GM04503 (cell line): ENCODE results near the gene NT5DC2.

Source experiments
- DNase-seq: peaks from one replicate; pipeline ENCODE4 v3.0.0-alpha.2; 2012; ENCODE audit warnings: low read depth

The NT5DC2 gene

DNA sequence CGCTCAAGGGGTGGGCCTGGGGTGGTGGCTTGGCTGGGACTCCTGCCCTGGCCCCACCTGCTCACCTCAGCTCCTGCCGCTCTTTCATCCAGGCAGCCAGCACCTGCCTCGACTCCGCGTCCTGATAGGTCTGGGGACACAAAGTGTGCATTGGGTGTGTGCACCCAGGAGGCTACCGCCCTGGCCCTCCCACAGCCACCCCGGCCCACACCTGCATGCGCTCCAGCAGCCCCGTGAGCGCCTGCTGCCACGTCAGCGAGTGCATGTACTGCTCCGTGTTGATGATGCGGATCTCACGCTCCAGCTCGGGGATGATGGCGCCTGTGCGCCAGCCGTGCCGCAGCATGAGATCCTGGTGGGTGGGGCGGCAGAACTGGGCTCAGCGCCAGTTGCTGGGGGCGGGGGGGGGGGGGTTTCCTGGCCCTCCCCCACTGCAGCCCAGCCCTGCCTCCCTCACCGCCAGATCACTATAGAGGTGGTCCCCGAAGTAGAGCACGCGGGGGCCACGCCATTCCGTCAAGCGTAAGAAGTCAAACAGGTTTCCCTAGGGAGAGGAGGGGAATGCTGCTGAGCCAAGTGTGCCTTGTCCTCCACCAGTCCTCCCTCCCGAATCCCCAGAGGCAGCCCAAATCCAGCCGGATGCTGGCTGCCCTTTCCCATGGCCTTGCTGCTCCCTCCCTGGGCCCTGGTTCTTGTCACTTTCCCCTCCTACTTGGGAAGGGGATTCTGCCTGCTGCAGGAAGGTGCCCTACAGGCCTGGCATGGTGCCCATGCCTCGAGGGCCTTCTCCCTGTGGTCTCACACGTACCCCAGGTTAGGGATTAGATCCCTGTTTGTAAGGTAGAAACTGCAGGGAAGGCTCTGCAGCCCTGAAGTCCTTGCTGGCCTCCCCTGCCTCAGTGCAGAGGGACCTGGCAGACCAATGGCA is 8.6 kb downstream of the NT5DC2 start:
- no peak for DNase-seq

GRCh38 chr3:52524258-52524751 is 9.4 kb downstream of the NT5DC2 start:
- no peak for DNase-seq

DNA sequence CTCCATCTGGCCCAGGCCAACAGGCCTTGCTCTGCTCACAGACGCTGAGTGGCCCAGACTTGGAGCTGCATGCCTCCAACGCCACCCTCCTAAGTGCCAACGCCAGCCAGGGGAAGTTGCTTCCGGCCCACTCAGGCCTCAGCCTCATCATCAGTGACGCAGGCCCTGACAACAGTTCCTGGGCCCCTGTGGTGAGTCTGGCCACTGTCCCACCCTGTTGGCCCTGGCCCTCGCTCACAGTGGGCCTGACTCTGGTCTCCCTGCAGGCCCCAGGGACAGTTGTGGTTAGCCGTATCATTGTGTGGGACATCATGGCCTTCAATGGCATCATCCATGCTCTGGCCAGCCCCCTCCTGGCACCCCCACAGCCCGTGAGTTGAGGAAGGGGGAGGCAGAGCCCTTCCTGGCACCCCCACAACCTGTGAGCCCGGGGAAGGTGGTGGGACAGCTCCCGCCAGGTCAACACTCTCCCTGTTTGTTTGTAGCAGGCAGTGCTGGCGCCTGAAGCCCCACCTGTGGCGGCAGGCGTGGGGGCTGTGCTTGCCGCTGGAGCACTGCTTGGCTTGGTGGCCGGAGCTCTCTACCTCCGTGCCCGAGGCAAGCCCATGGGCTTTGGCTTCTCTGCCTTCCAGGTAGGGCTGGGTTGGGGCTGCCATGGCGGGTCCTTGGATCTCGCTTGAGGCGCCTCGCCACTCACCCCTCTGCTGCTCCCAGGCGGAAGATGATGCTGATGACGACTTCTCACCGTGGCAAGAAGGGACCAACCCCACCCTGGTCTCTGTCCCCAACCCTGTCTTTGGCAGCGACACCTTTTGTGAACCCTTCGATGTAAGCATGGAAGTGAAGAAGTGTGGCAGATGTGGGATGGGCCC is 10.0 kb downstream of the NT5DC2 start:
- DNase-seq, result no peak

DNA sequence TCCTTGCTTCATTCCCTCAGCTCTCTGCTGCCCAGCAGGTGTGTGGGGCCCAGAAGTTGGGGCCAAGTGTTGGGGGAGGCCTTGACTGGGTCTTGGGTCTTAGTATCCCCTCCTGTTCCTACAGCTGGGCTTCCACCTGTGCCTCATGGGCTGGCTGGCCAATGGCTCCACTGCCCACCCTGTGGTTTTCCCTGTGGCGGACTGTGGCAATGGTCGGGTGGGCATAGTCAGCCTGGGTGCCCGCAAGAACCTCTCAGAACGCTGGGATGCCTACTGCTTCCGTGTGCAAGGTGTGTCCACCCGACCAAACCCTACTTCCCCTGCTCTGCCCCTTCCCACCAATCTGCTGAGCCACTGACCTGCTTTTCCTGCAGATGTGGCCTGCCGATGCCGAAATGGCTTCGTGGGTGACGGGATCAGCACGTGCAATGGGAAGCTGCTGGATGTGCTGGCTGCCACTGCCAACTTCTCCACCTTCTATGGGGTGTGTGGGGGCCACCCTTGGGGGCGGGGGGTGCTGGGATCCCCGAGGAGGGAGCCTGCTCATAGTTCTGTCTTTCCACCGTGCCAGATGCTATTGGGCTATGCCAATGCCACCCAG is 10.9 kb downstream of the NT5DC2 start:
- DNase-seq, result no peak

DNA sequence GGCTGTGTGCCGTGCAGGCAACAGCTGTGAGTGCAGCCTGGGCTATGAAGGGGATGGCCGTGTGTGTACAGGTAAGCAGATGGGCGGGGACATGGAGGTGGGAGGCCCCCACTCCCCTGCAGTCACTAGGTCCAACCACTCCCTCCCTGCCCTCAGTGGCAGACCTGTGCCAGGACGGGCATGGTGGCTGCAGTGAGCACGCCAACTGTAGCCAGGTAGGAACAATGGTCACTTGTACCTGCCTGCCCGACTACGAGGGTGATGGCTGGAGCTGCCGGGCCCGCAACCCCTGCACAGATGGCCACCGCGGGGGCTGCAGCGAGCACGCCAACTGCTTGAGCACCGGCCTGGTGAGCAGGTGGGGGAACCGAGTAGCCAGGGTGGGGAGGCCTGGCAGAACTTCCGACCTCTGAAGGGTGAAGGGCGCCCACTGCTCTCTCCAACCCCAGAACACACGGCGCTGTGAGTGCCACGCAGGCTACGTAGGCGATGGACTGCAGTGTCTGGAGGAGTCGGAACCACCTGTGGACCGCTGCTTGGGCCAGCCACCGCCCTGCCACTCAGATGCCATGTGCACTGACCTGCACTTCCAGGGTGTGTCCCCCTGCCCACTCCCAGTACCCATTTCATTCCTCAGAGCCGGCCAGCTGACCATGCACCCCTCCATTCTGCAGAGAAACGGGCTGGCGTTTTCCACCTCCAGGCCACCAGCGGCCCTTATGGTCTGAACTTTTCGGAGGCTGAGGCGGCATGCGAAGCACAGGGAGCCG is 11.6 kb downstream of the NT5DC2 start:
- no peak for DNase-seq

DNA sequence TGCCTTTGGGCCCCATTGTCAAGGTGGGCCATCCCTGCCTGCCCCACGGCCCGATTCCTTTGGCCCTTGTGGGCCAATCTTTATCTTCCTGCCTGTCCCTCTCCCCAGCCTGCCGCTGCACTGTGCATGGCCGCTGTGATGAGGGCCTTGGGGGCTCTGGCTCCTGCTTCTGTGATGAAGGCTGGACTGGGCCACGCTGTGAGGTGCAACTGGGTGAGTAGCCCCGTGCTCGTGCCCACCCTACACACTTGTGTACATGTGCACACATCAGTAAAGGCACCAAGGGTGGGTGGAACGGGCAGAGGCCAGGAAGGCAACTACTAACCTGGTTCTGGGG is 12.2 kb downstream of the NT5DC2 start:
- DNase-seq, result no peak

DNA sequence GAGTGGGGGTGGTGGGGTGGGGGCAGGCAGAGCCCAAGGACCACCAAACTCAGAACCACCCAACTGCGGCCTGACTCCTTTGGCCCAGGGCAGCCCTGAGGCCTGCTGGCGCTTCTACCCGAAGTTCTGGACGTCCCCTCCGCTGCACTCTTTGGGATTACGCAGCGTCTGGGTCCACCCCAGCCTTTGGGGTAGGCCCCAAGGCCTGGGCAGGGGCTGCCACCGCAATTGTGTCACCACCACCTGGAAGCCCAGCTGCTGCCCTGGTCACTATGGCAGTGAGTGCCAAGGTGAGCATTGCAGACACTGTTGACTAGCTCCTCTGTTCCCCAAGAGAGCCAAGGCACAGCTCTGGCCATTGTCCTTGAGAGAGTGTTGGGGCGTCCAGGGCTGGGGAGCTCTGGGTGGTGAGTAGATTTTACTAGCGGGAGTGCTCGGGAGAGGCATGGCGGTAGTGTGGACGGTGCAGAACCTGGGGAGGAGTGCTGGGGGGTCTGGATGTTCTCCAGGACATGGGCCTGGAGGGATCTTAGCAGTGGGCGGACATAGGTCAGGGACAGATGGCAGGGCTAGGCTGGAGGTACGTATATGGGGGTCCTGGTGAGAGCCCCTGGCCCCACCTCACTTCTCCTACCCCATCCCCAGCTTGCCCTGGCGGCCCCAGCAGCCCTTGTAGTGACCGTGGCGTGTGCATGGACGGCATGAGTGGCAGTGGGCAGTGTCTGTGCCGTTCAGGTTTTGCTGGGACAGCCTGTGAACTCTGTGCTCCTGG is 12.8 kb downstream of the NT5DC2 start:
- DNase-seq, result no peak

GRCh38 chr3:52520141-52520667 is 13.5 kb downstream of the NT5DC2 start:
- no peak for DNase-seq

GRCh38 chr3:52519445-52520140 is 14.1 kb downstream of the NT5DC2 start:
- no peak for DNase-seq

- no peak for DNase-seq
Observed at GRCh38 chr3:52518723-52519444, 14.8 kb downstream of the NT5DC2 start.

- no peak for DNase-seq
Observed at GRCh38 chr3:52517796-52518722, 15.6 kb downstream of the NT5DC2 start.

DNA sequence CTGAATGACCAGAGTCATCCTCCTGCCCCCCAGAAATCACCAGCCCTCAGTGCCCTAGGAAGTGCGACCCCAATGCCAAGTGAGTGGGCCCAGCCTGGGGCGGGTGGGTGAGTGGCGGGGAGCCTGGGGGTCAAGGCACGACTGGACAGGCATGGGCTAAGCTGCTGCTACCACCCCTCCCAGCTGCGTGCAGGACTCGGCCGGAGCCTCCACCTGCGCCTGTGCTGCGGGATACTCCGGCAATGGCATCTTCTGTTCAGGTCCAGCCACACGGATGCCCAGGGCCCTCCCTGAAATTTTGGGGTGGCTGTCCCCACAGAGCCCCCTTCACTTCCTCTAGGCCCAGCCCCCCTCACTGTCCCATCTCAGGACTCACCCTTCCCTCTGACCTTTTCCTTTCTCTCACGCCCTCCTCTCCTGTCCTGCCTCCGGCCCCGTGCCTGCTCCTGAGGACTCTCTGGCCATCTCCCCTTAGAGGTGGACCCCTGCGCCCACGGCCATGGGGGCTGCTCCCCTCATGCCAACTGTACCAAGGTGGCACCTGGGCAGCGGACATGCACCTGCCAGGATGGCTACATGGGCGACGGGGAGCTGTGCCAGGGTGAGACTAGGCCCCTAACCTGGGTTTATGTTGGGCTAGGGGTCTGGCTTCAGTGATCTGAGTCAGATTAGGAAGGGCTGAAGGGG is 17.0 kb downstream of the NT5DC2 start:
- DNase-seq, result no peak

- no peak for DNase-seq
Observed at GRCh38 chr3:52515192-52515591, 18.5 kb downstream of the NT5DC2 start.

- no peak for DNase-seq
Observed at GRCh38 chr3:52514576-52514975, 19.1 kb downstream of the NT5DC2 start.

GRCh38 chr3:52513281-52513680 is 20.4 kb downstream of the NT5DC2 start:
- DNase-seq, result no peak

GRCh38 chr3:52512727-52513126 is 20.9 kb downstream of the NT5DC2 start:
- no peak for DNase-seq

DNA sequence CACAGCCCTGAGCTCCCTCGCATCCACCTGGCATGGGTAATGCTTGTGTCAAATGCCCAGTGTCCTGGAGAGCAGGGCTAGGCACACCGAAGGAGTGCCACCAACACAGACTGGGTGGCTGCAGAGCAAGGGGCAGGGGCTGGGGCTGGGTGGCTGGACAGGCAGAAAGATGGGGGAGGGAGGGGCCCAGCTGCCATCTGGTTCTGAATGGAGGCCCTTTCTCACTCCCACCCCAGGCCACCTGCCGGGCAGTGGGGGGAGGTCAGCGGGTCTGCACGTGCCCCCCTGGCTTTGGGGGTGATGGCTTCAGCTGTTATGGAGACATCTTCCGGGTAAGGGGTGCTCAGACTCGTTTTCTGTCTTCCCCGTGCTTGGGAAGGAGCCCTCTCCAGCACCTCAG is 21.6 kb downstream of the NT5DC2 start:
- no peak for DNase-seq

GRCh38 chr3:52511509-52511908 is 22.1 kb downstream of the NT5DC2 start:
- DNase-seq, result no peak
